HepG2 (cell line): ENCODE data around the gene STIP1. TPM values are rescaled to one million over a fixed set of nuclear protein-coding genes. Genes with fewer than 3 reads are reported as not detected.
A peak's percentile ranks its signal among the peaks of the same experiment; 100 is the strongest.

Experiments
- ATF1 ChIP-seq: IDR thresholded peaks from 2 replicates; pipeline ENCODE4 v1.6.1; 2016; ENCODE audit warnings: mild to moderate bottlenecking, control low read depth
- BCL6 ChIP-seq: IDR thresholded peaks from 2 replicates; pipeline ENCODE4 v1.6.1; 2016; ENCODE audit warnings: missing genetic modification reagents, missing compliant biosample characterization
- CHD4 ChIP-seq: fragments of 200-600 bp; sonication (generic); IDR thresholded peaks from 2 replicates; pipeline ENCODE4 v1.7.0; 2017; ENCODE audit warnings: mild to moderate bottlenecking, low read length, borderline replicate concordance
- DMTF1 ChIP-seq: sonication (generic); formaldehyde crosslinking; IDR thresholded peaks from 2 replicates; pipeline ENCODE4 v1.4.0; 2020; ENCODE audit warnings: mild to moderate bottlenecking, missing genetic modification reagents
- DNMT1 ChIP-seq: sonication (generic); formaldehyde crosslinking; IDR thresholded peaks from 2 replicates; pipeline ENCODE4 v1.5.1; 2020; ENCODE audit warnings: mild to moderate bottlenecking, missing genetic modification reagents
- ERF ChIP-seq: IDR thresholded peaks from 2 replicates; pipeline ENCODE4 v1.6.1; 2018; ENCODE audit warnings: missing biosample characterization, missing genetic modification reagents
- FOXK2 ChIP-seq: fragments of 450-650 bp; IDR thresholded peaks from 2 replicates; pipeline ENCODE4 v1.6.1; 2016
- FOXO1 ChIP-seq: sonication (generic); formaldehyde crosslinking; IDR thresholded peaks from 2 replicates; pipeline ENCODE4 v1.4.0; 2020; ENCODE audit warnings: missing genetic modification reagents
- HHEX ChIP-seq: IDR thresholded peaks from 2 replicates; pipeline ENCODE4 v1.6.1; 2016; ENCODE audit warnings: control low read depth
- HOXA3 ChIP-seq: sonication (generic); formaldehyde crosslinking; IDR thresholded peaks from 2 replicates; pipeline ENCODE4 v1.5.0; 2020; ENCODE audit warnings: missing genetic modification reagents
- KAT2B ChIP-seq: fragments of 150-350 bp; IDR thresholded peaks from 2 replicates; pipeline ENCODE4 v1.6.1; 2014; ENCODE audit warnings: low read depth, low read length, borderline replicate concordance
- KAT8 ChIP-seq: IDR thresholded peaks from 2 replicates; pipeline ENCODE4 v1.6.1; 2016; ENCODE audit warnings: missing genetic modification reagents, missing compliant biosample characterization
- NFE2L1 ChIP-seq: sonication (generic); formaldehyde crosslinking; IDR thresholded peaks from 2 replicates; pipeline ENCODE4 v1.4.0; 2020; ENCODE audit warnings: missing genetic modification reagents, mild to moderate bottlenecking, borderline replicate concordance
- POGZ ChIP-seq: sonication (generic); formaldehyde crosslinking; IDR thresholded peaks from 2 replicates; pipeline ENCODE4 v1.4.0; 2020; ENCODE audit warnings: mild to moderate bottlenecking, missing genetic modification reagents
- RFX3 ChIP-seq: IDR thresholded peaks from 2 replicates; pipeline ENCODE4 v1.6.1; 2016; ENCODE audit warnings: missing biosample characterization, missing genetic modification reagents
- RNF2 ChIP-seq: fragments of 450-650 bp; conservative IDR thresholded peaks from 2 replicates; pipeline ENCODE4 v1.6.1; 2016; ENCODE audit warnings: low read depth
- SNAPC4 ChIP-seq: sonication (generic); formaldehyde crosslinking; IDR thresholded peaks from 2 replicates; pipeline ENCODE4 v1.4.0; 2020; ENCODE audit warnings: mild to moderate bottlenecking, missing genetic modification reagents
- SNRNP70 ChIP-seq: fragments of 200-400 bp; formaldehyde crosslinking; IDR thresholded peaks from 2 replicates; pipeline ENCODE4 v1.6.1; 2017; ENCODE audit warnings: mild to moderate bottlenecking, low read depth, low read length, moderate library complexity
- YEATS4 ChIP-seq: sonication (generic); formaldehyde crosslinking; IDR thresholded peaks from 2 replicates; pipeline ENCODE4 v1.4.0; 2020; ENCODE audit warnings: missing genetic modification reagents, borderline replicate concordance
- ZNF18 ChIP-seq: sonication (generic); formaldehyde crosslinking; IDR thresholded peaks from 2 replicates; pipeline ENCODE4 v1.8.0; 2022; ENCODE audit warnings: mild to moderate bottlenecking, missing genetic modification reagents; ENCODE audit not compliant: insufficient replicate concordance
- ZNF207 ChIP-seq: fragments of 450-650 bp; IDR thresholded peaks from 2 replicates; pipeline ENCODE4 v1.6.1; 2016; ENCODE audit warnings: antibody characterized with exemption, borderline replicate concordance
- ZNF225 ChIP-seq: sonication (generic); formaldehyde crosslinking; IDR thresholded peaks from 2 replicates; pipeline ENCODE4 v1.4.0; 2020; ENCODE audit warnings: mild to moderate bottlenecking, missing genetic modification reagents
- ZNF501 ChIP-seq: sonication (generic); formaldehyde crosslinking; IDR thresholded peaks from 2 replicates; pipeline ENCODE4 v1.5.1; 2020; ENCODE audit warnings: mild to moderate bottlenecking, moderate library complexity, missing genetic modification reagents
- ZSCAN20 ChIP-seq: sonication (generic); formaldehyde crosslinking; IDR thresholded peaks from 2 replicates; pipeline ENCODE4 v1.4.0; 2020; ENCODE audit warnings: missing genetic modification reagents, mild to moderate bottlenecking, borderline replicate concordance
- polyA plus RNA-seq, 8 experiments: library from polyadenylated mRNA; depleted of rRNA in 3 of 8; stranded (reverse) in 7 of 8; unstranded in 1 of 8; fragments of >200 nt; fragmentation: Illumina TruSeq in 4 of 8; extraction: Trizol in 4 of 8; gene quantifications; 2 replicates each; pipeline versions ENCODE4 v1.2.1 to v1.2.3, GENCODE V29; 2011 to 2016; ENCODE audit warnings: low read depth in 4 of 8, missing spikeins in 1 of 8, mixed read lengths in 1 of 8; ENCODE audit not compliant: insufficient read depth in 1 of 8
- total RNA-seq, 5 experiments: library from RNA; depleted of rRNA; stranded (reverse); fragments of >200 nt; fragmentation: Illumina TruSeq; extraction: Trizol; gene quantifications; 2 replicates each; pipeline ENCODE4 v1.2.3, GENCODE V29; 2016; ENCODE audit warnings: low read depth in 1 of 5

Gene STIP1
- total and polyA plus RNA-seq, 2 of the 13 experiments (the other 11 are each of a cell fraction or from before 2014, with no cell fraction given), result 81.1 to 217 TPM

- TF ChIP-seq SNAPC4 (no peak), ZNF18 (CRISPR knock-in tag) (no peak), ATF1 (CRISPR knock-in tag) (no peak), DMTF1 (CRISPR knock-in tag) (no peak), ZNF225 (CRISPR knock-in tag) (no peak), ZNF501 (0 out of 2 replicates have a peak, but pooled peaks have one; percentile 18), CHD4 (no peak), SNRNP70 (no peak), KAT8 (CRISPR knock-in tag) (no peak), YEATS4 (CRISPR knock-in tag) (no peak), ERF (no peak), NFE2L1 (no peak), DNMT1 (no peak), ZSCAN20 (CRISPR knock-in tag) (no peak), HOXA3 (peak; percentile 33; the same call in 1 of the 2 replicates), RNF2 (no peak), FOXO1 (no peak), RFX3 (CRISPR knock-in tag) (no peak), FOXK2 (no peak), KAT2B (no peak), HHEX (CRISPR knock-in tag) (no peak), BCL6 (no peak), POGZ (CRISPR knock-in tag) (no peak), ZNF207 (no peak)
Measured at GRCh38 chr11:64233913-64234586, 48.1 kb downstream of the STIP1 start, which contains the start of gene VEGFB (continued).
